PC-9 (cell line): ENCODE results near the gene S100A14. TPM values are rescaled to one million over a fixed set of nuclear protein-coding genes. Genes with fewer than 3 reads are reported as not detected.

Source experiments
- BruUV-seq: library from RNA; stranded (reverse); fragments of 400-500 nt; replicated peaks from 2 replicates; lab custom pipeline; 2021; lab: Mats Ljungman, UMichigan
- CTCF ChIA-PET: fragments of 300-600 bp; sonication (Branson Sonifier 250); formaldehyde crosslinking; loops from one replicate; lab custom pipeline; 2022; ENCODE audit warnings: antibody characterized with exemption; lab: Charles Lee
- POLR2A ChIA-PET: fragments of 300-600 bp; sonication (Branson Sonifier 250); formaldehyde crosslinking; loops from one replicate; lab custom pipeline; 2022; ENCODE audit warnings: antibody characterized with exemption; ENCODE audit not compliant: unreplicated experiment; lab: Charles Lee
- DNase-seq, 2 experiments: peaks; one replicate each; pipeline versions ENCODE4 v3.0.0 to v3.0.0-alpha.2; 2015 to 2022; ENCODE audit warnings: mixed read lengths in 1 of 2
- H2AFZ ChIP-seq: fragments of 200-600 bp; sonication (generic); 2 replicates; pipeline ENCODE4 v1.8.1; 2017; ENCODE audit warnings: antibody characterized with exemption
- H3F3A ChIP-seq: fragments of 200-600 bp; sonication (generic); 2 replicates; pipeline ENCODE4 v1.8.1; 2017; ENCODE audit warnings: antibody characterized with exemption, mild to moderate bottlenecking, low read depth; ENCODE audit not compliant: insufficient read depth
- H3K27ac ChIP-seq: fragments of 200-600 bp; sonication (generic); 2 replicates; pipeline ENCODE4 v1.6.1; 2016; ENCODE audit warnings: mixed run types
- H3K27me3 ChIP-seq: fragments of 200-600 bp; sonication (generic); 2 replicates; pipeline ENCODE4 v1.6.1; 2016; ENCODE audit warnings: low read depth, mixed run types; ENCODE audit not compliant: insufficient read depth
- H3K36me3 ChIP-seq: fragments of 200-600 bp; sonication (generic); 2 replicates; pipeline ENCODE4 v1.6.1; 2016; ENCODE audit warnings: low read depth, mixed run types
- H3K4me1 ChIP-seq: fragments of 200-600 bp; sonication (generic); replicated peaks from 2 replicates; pipeline ENCODE4 v1.6.1; 2016; ENCODE audit warnings: mixed run types; ENCODE audit not compliant: insufficient read depth
- H3K4me2 ChIP-seq: fragments of 200-600 bp; sonication (generic); 2 replicates; pipeline ENCODE4 v1.6.1; 2017; ENCODE audit warnings: mixed run types
- H3K4me3 ChIP-seq: fragments of 200-600 bp; sonication (generic); 2 replicates; pipeline ENCODE4 v1.6.1; 2016; ENCODE audit warnings: mixed run types
- H3K79me2 ChIP-seq: fragments of 200-600 bp; sonication (generic); 2 replicates; pipeline ENCODE4 v1.6.1; 2017; ENCODE audit warnings: low read depth, mixed run types
- H3K9me2 ChIP-seq: fragments of 200-600 bp; sonication (generic); 2 replicates; pipeline ENCODE4 v1.8.1; 2017; ENCODE audit warnings: mild to moderate bottlenecking; ENCODE audit not compliant: insufficient read depth
- H3K9me3 ChIP-seq: fragments of 200-600 bp; sonication (generic); 2 replicates; pipeline ENCODE4 v1.8.1; 2016; ENCODE audit warnings: low read depth; ENCODE audit not compliant: insufficient read depth
- H4K20me1 ChIP-seq: fragments of 200-600 bp; sonication (generic); 2 replicates; pipeline ENCODE4 v1.8.1; 2017; ENCODE audit not compliant: insufficient read depth
- EZH2 ChIP-seq: fragments of 200-600 bp; sonication (generic); IDR thresholded peaks from 2 replicates; pipeline ENCODE4 v1.8.0; 2017; ENCODE audit warnings: antibody characterized with exemption, low read depth
- intact Hi-C: fragments of 100-400 bp; cut with micrococcal nuclease; formaldehyde crosslinking; loops from one replicate; pipeline ENCODE4 v1.10.0; 2022; ENCODE audit not compliant: unreplicated experiment
- total RNA-seq: library from RNA; stranded (reverse); gene quantifications from 2 replicates; pipeline ENCODE4 v1.2.3, GENCODE V29; 2021
- TF ChIP-seq, protein P1 (sequence below): fragments of 200-600 bp; sonication (generic); conservative IDR thresholded peaks from 2 replicates; pipeline ENCODE4 v1.6.1; 2017; ENCODE audit warnings: mixed run types, antibody characterized with exemption, mild to moderate bottlenecking, moderate library complexity

S100A14 gene
- total RNA-seq, 1 experiment from 2014 or later, result 411 TPM

DNA sequence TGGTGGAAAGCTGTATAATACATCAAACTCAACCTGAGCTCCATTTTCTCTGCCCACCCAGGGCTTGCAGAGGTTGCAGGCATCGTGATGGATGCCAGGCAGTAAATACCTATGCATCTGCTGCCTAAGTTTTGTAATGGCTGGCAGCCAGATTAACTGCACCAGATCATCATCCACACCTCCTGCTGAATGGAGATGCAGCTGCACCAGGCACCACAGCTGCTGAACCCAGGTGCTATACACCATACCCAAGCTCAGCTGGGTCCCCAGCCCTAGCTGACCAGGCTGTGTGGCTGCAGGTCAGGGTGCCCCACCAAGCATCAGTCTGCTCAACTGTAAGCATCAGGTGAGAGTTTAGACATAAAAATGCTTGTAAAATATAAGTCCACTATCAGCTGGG lies 35.6 kb upstream of the S100A14 start:
- Histone ChIP-seq H4K20me1 (no peaks in the 10 kb centered on the region), H2AFZ (no peak overlapping the region), H3F3A (peaks cover 35% of the 10 kb centered on the region), H3K4me1 (peaks cover 11% of the 10 kb centered on the region), H3K27ac (no peak overlapping the region), H3K27me3 (no peaks in the 10 kb centered on the region), H3K9me2 (no peaks in the 10 kb centered on the region), H3K36me3 (no peaks in the 10 kb centered on the region), H3K79me2 (no peaks in the 10 kb centered on the region), H3K4me2 (no peak overlapping the region), H3K9me3 (no peaks in the 10 kb centered on the region), H3K4me3 (no peak overlapping the region)
- no TSS peak for BruUV-seq
- POLR2A ChIA-PET, result interaction anchor here (0.6 kb wide), 1 partner anchor 326 kb away, joined by 3 read pairs; the partner anchor contains the start of gene JTB
- no peak for TF ChIP-seq EZH2
- TF ChIP-seq, protein P1, sequence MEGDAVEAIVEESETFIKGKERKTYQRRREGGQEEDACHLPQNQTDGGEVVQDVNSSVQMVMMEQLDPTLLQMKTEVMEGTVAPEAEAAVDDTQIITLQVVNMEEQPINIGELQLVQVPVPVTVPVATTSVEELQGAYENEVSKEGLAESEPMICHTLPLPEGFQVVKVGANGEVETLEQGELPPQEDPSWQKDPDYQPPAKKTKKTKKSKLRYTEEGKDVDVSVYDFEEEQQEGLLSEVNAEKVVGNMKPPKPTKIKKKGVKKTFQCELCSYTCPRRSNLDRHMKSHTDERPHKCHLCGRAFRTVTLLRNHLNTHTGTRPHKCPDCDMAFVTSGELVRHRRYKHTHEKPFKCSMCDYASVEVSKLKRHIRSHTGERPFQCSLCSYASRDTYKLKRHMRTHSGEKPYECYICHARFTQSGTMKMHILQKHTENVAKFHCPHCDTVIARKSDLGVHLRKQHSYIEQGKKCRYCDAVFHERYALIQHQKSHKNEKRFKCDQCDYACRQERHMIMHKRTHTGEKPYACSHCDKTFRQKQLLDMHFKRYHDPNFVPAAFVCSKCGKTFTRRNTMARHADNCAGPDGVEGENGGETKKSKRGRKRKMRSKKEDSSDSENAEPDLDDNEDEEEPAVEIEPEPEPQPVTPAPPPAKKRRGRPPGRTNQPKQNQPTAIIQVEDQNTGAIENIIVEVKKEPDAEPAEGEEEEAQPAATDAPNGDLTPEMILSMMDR, result no peak
- no peak for DNase-seq
- intact Hi-C loops, result no loop called here
- CTCF ChIA-PET, result no interaction called here

DNA sequence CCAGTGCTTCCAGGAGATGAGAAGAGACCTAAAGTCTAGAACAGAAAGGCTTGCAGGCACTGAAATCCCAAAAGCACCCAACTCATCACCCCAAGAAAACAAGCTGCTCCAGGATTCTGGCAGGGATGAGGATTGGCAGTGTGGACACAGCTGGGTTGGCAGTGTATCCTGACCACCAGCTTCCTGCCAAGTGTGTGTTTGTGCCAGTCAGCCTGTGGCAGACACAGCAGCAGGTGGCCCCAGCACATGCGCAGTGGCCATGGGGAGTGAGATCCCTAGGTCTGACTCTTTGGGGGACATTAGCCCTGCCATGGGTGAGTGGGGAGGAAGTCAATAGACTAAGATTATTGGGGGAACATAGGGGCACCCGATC lies 33.7 kb upstream of the S100A14 start:
- no peaks in the 10 kb centered on the region for H3K9me3 ChIP-seq
- H2AFZ ChIP-seq, result no peak overlapping the region
- no peak for DNase-seq
- H3K27me3 ChIP-seq, result no peaks in the 10 kb centered on the region
- no peaks in the 10 kb centered on the region for H4K20me1 ChIP-seq
- H3K4me2 ChIP-seq, result no peak overlapping the region
- intact Hi-C loops, result no loop called here
- no peaks in the 10 kb centered on the region for H3K79me2 ChIP-seq
- peaks cover 43% of the 10 kb centered on the region for H3F3A ChIP-seq
- no peaks in the 10 kb centered on the region for H3K9me2 ChIP-seq
- ChIA-PET CTCF (no interaction called here), POLR2A (no interaction called here)
- peaks cover 14% of the 10 kb centered on the region; the same call in 1 of the 2 replicates for H3K36me3 ChIP-seq
- no peak overlapping the region for H3K27ac ChIP-seq
- no TSS peak for BruUV-seq
- no peak overlapping the region for H3K4me3 ChIP-seq
- H3K4me1 ChIP-seq, result peaks cover 11% of the 10 kb centered on the region
- TF ChIP-seq, protein P1, result no peak
- no peak for TF ChIP-seq EZH2

DNA sequence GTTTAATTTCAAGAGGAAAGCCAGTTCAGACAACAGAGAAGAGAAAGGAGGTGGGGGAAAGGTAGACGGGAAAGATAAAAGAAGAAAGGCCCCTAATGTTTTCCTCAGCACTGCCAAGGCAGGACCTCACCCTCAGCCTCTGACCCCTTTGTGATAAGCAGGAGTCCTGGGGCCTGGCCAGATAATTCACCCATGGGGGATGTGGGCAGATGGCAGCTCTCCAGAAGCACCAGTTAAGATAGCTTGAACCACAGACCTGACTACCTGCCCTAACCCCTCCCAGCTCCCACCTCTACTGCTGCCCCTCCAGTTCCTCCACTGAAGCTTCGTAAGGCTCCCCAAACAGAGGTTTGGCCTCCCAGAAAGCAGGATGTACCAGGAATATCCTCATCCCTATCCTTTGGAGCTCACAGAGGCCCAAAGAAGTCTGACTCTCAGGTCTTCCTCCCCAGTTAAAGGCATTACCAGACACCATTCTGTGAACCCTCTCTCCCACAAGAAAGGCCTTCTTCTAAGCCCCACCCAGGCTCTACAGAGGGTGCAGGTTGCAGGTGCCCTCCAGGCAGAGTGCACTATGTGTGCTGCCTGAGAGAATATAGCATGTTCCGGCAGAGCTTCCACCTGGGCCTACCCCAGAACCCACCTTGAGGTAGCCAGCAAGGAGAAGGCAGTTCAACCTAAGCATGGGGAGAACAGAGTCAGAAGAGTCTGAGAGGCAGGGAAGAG lies 33.2 kb upstream of the S100A14 start:
- H3K4me3 ChIP-seq, result no peak overlapping the region
- H2AFZ ChIP-seq, result no peak overlapping the region
- no peak for DNase-seq
- intact Hi-C loops, result no loop called here
- peaks cover 11% of the 10 kb centered on the region for H3K4me1 ChIP-seq
- no peaks in the 10 kb centered on the region for H3K9me2 ChIP-seq
- peaks cover 2% of the 10 kb centered on the region; the same call in 1 of the 2 replicates for H4K20me1 ChIP-seq
- CTCF ChIA-PET, result no interaction called here
- no peak overlapping the region for H3K4me2 ChIP-seq
- no TSS peak for BruUV-seq
- H3F3A ChIP-seq, result peaks cover 46% of the 10 kb centered on the region
- H3K79me2 ChIP-seq, result no peaks in the 10 kb centered on the region
- no peak overlapping the region for H3K27ac ChIP-seq
- no peaks in the 10 kb centered on the region for H3K9me3 ChIP-seq
- H3K27me3 ChIP-seq, result no peaks in the 10 kb centered on the region
- TF ChIP-seq, protein P1, result no peak
- TF ChIP-seq EZH2, result no peak
- POLR2A ChIA-PET, result interaction anchor here (0.6 kb wide), 1 partner anchor 11 kb away, joined by 4 read pairs; no protein-coding TSS in a partner anchor
- peaks cover 19% of the 10 kb centered on the region; the same call in 1 of the 2 replicates for H3K36me3 ChIP-seq
